Left lobe of liver (tissue), 2 donors: ENCODE measurements around the gene ERI3. TPM values are rescaled to one million over a fixed set of nuclear protein-coding genes. Genes with fewer than 3 reads are reported as not detected.

Source experiments
- ATAC-seq: fragments of 200-7000 bp; cut with Tn5 transposase; one replicate; pipeline ENCODE4 v1.9.1; 2020; ENCODE audit warnings: mild to moderate bottlenecking, moderate library complexity
- DNase-seq: peaks from one replicate; pipeline ENCODE4 v3.0.0-alpha.2; 2020; ENCODE audit warnings: low spot score
- total RNA-seq: library from RNA; stranded (reverse); gene quantifications from one replicate; pipeline ENCODE4 v1.2.1, GENCODE V29; 2021
- donor health status: DM: no; HTN: no; CAD: no; lungs with moderate emphysema.
- donor health status: DM: no; HTN: yes; CAD: no.

ERI3 gene
- total RNA-seq, 1 donor from 2014 or later, result 22.4 TPM

GRCh38 chr1:44351289-44351688 is 3.8 kb downstream of the ERI3 start:
- ATAC-seq (no peak), DNase-seq (no peak)

DNA sequence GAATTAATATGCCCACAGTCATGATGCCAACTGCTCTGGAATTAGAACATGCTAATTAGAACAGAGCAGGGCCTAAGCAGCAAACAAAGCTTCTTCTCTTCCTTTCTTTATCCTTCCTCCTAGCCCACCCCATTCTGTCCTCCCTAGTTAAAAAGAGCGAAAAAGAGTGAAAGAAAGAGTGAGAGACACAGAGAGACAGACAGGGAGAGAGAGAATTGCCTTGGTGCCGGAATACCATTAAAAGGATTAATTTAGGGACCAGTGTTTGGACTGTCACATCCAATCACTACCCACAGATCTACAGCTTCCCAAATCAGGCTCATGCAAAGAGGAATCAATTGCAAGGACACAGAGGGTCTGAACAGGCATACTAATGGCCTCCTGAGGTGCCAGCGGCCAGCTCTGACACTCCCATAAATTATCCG is 7.0 kb downstream of the ERI3 start:
- ATAC-seq, result no peak
- DNase-seq, result no peak

- DNase-seq, result no peak
- no peak for ATAC-seq
Observed at GRCh38 chr1:44347280-44347679, 7.8 kb downstream of the ERI3 start.

DNA sequence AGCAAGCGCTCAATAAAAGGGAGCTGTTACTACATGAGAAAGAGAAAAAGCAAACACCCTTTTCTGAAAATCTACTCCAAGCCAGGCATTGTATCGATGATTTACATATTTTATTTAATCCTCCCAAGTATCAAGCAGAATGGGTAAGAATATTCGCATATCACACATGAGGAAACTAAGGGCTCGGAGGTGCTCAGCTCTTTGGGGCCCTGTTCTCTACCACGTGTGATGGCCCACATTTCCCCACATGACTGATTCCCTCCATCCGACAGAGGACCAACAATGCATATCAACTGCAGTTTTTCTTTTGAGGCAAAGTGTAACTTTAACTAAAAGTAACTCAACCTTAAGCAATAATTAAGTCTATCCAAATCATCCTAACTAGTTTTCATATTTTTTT is 8.2 kb downstream of the ERI3 start:
- DNase-seq (no peak), ATAC-seq (no peak)

DNA sequence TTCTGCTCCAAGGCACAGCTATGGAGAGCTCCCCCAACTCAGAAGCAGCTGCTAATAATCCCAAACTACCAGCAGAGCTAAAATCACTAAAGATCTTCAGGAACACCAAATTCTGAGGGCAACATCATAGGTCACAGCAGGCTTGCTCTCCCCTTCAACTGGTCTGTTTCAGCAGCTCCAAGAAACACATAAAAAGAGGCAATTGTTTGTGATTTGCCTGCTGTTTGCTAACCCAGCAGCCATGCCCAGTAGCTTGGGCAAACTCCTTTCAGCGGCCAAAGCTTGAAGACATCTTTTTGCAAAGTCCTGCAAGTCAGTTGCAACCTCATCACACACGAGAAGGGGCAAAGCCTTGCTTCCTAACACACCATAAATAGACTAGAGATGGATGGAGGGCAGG is 8.9 kb downstream of the ERI3 start:
- ATAC-seq, result no peak

GRCh38 chr1:44345187-44345775 is 9.8 kb downstream of the ERI3 start:
- ATAC-seq, result no peak
- no peak for DNase-seq

More for the DNA sequence above, 8.9 kb downstream of the ERI3 start:
- DNase-seq, result no peak

GRCh38 chr1:44339731-44340130 is 15.3 kb downstream of the ERI3 start:
- DNase-seq, result no peak
- no peak for ATAC-seq

GRCh38 chr1:44338136-44338535 is 16.9 kb downstream of the ERI3 start:
- no peak for DNase-seq
- ATAC-seq, result no peak

GRCh38 chr1:44336668-44337067 is 18.4 kb downstream of the ERI3 start:
- ATAC-seq (no peak), DNase-seq (no peak)

GRCh38 chr1:44334968-44335367 is 20.1 kb downstream of the ERI3 start:
- ATAC-seq (no peak), DNase-seq (no peak)

GRCh38 chr1:44333376-44333775 is 21.7 kb downstream of the ERI3 start:
- no peak for DNase-seq
- no peak for ATAC-seq

GRCh38 chr1:44332505-44332904 is 22.6 kb downstream of the ERI3 start:
- ATAC-seq (no peak), DNase-seq (no peak)

- no peak for ATAC-seq
- DNase-seq, result no peak
Observed at GRCh38 chr1:44330935-44331334, 24.1 kb downstream of the ERI3 start.

DNA sequence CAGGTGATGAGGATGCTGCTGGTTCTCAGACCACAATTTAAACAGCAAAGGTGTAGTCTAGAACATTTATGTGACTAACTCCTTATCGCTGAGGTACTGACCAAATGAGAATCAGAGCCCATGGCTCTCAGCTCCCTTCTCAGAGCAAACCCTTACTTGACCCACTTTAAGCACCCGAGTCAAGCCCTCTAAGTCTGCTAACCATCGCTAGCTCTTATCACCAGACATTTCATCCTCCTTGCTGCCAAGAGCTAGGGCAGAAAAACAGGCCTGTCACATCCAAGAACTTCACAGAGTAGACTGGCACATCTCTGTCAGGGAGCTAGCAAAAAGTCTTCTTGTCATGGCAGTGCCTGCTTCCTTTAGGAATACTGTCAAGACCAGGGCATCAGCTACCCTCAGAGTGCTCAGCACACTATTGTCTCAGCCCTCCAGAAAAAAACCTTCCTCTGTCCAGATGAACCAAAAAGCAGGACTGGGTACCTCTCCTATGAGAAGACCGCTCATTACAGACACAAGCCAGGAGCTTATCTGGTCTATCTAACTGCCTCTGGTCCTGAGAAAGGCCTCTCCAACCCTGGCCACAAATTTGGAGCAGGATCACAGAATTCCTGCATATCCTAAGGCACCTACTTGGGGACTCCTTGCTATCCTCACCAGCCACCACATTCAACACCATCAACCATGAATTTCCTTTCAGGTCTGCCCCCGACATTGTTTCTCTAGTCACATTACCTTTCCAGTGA is 26.2 kb downstream of the ERI3 start:
- no peak for ATAC-seq
- DNase-seq, result no peak

GRCh38 chr1:44327679-44328491 is 27.2 kb downstream of the ERI3 start:
- ATAC-seq (peak; percentile 89), DNase-seq (peak; percentile 88)

- ATAC-seq (no peak), DNase-seq (no peak)
Observed at GRCh38 chr1:44326821-44327465, 28.1 kb downstream of the ERI3 start.

DNA sequence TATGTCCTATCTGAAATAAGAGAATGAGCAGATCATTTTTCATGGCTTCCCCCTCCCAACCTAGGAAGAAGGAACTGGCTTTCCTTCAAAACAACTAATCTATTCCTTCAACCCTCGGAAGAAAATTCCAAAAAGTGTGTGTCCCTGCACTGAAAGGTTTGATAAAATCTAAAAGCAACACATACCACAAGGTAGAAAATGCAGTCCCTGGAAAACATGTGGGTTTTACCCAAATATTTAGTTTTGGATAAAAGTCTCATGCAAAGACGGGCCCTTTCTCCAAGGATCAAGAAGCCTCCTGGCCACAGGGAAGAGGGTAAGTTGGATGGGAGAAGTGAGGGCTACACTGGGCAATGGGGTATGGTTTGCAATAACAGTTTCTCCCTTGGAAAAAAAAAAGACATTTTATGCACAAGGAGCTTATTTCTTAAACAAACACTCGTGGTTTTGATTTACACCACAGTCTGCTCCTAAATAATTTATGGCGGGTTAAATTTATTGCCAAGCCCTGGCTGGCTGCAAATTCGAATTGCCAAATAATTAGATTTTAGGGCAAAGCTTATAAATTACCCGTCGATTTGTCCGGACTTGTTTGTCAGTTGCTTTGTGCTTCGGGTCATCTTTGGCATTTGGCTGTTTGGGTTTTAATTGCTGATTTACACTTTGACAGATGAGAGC is 28.9 kb downstream of the ERI3 start:
- ATAC-seq (no peak), DNase-seq (no peak)

GRCh38 chr1:44323947-44324346 is 31.1 kb downstream of the ERI3 start:
- ATAC-seq (peak; percentile 76), DNase-seq (no peak)

DNA sequence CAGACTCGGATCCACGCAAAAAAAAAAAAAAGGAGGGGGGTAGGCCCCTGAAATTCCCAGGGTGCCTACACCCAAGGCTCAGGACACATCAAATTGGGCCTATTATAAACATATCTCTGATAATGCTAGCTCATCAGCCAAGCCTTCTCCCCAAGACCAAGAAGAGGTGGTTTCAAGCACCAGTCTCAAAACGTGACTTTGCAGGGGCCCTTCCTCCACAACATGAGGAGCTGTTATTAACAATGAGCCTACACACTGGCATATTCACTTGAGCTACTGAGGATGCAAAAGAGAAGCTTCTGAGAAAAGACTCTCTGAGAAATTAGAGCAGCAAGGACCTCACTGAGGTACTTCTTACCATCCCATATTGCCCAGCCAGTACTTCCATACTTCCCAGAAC is 32.7 kb downstream of the ERI3 start:
- ATAC-seq (no peak), DNase-seq (no peak)

DNA sequence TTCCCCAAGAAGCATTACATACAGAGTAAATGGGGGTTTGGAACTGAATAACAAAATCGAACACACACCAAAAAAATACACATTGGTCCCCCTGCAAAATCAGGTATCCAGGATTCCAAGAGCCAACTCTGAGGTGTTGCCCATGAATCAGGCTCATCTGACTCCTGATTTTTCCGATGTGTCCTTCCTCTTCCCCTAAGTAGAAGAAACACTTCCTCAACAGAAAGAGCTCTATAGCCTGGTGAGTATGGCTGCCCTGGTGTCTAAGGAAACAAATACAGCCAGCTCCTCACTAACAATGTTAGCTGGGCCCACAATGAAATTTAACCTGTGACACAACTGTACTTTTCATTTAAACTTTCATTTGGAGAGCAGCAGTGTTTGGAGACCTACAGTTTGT is 33.6 kb downstream of the ERI3 start:
- DNase-seq (no peak), ATAC-seq (no peak)
